PFSK-1 (cell line): ENCODE results near the gene LHX1.

Experiments used
- TAF1 ChIP-seq: IDR thresholded peaks from 2 replicates; pipeline ENCODE4 v1.6.1; 2012; ENCODE audit warnings: low read length, control low read depth, borderline replicate concordance; ENCODE audit not compliant: insufficient read depth
- TF ChIP-seq, protein P1 (sequence below), 2 experiments: IDR thresholded peaks; 2 replicates each; pipeline versions ENCODE4 v1.6.1 to v1.8.0; 2011 to 2012; ENCODE audit warnings: low read depth in 2 of 2, low read length in 2 of 2, control low read depth in 1 of 2, inconsistent platforms in 1 of 2, mild to moderate bottlenecking in 1 of 2, moderate library complexity in 1 of 2; ENCODE audit not compliant: insufficient read depth in 1 of 2

DNA sequence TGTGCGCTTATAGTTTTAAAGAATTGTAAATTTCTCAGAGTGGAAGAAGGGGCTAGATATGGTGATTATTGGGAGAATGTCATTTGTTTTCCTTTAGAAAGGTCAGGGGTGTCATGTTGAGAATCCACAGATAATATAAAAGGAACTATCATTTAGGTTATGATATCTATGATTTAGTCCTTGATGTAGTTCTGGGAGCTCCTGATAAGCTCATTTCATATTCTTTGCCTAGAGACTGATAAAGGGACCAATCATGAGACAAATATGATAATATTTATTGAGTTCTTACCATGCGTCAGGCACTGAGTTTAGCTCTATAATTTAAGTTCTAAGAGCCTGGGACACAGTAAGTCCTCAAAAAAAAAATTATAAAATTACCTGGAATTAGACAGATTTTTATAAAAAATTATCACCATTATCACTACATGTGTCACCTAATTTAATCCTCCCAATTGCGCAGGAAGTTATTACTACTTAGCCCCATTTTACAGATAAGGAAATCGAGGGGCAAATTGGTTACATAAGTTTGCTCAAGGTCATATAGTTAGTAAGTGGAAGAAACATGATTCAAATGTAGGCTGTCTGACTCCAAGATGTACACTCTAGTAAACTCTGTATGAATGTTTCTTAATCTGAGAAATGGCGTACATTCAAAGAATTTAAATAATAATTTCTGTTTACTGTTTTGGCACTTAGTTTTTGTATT, 14.0 kb downstream of the LHX1 start:
- no peak for TF ChIP-seq TAF1
- TF ChIP-seq, protein P1, sequence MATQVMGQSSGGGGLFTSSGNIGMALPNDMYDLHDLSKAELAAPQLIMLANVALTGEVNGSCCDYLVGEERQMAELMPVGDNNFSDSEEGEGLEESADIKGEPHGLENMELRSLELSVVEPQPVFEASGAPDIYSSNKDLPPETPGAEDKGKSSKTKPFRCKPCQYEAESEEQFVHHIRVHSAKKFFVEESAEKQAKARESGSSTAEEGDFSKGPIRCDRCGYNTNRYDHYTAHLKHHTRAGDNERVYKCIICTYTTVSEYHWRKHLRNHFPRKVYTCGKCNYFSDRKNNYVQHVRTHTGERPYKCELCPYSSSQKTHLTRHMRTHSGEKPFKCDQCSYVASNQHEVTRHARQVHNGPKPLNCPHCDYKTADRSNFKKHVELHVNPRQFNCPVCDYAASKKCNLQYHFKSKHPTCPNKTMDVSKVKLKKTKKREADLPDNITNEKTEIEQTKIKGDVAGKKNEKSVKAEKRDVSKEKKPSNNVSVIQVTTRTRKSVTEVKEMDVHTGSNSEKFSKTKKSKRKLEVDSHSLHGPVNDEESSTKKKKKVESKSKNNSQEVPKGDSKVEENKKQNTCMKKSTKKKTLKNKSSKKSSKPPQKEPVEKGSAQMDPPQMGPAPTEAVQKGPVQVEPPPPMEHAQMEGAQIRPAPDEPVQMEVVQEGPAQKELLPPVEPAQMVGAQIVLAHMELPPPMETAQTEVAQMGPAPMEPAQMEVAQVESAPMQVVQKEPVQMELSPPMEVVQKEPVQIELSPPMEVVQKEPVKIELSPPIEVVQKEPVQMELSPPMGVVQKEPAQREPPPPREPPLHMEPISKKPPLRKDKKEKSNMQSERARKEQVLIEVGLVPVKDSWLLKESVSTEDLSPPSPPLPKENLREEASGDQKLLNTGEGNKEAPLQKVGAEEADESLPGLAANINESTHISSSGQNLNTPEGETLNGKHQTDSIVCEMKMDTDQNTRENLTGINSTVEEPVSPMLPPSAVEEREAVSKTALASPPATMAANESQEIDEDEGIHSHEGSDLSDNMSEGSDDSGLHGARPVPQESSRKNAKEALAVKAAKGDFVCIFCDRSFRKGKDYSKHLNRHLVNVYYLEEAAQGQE (IDR thresholded peaks at IDR 0.05; ENCODE audit: insufficient read depth in 1 of 2, low read depth in 2 of 2, low read length in 2 of 2): no peak
